Measurements from ENCODE around the gene ZNF547.

Gene ZNF547

GRCh38 chr19:57376151-57376550, 12.8 kb downstream of the ZNF547 start:
- no peak for DNase-seq

GRCh38 chr19:57377498-57378146, 14.3 kb downstream of the ZNF547 start:
- DNase-seq = no peak

GRCh38 chr19:57380923-57381322, 17.6 kb downstream of the ZNF547 start:
- DNase-seq = no peak

- no peak for DNase-seq
These were observed 19.6 kb downstream of the ZNF547 start for GRCh38 chr19:57382806-57383488.

GRCh38 chr19:57389194-57389729, 25.9 kb downstream of the ZNF547 start:
- no peak for DNase-seq

GRCh38 chr19:57389730-57390598, 26.6 kb downstream of the ZNF547 start, which contains the start of gene ZNF548:
TSS of gene ZNF548 (plus strand) at chr19:57389854. CDS start at chr19:57390100, 246 bp downstream.
- peak; percentile 98 for DNase-seq

- no peak for DNase-seq
These were observed 32.4 kb downstream of the ZNF547 start for GRCh38 chr19:57395710-57396109.

- no peak for DNase-seq
These were observed 35.5 kb downstream of the ZNF547 start for GRCh38 chr19:57398868-57399267.

GRCh38 chr19:57403737-57404563, 40.6 kb downstream of the ZNF547 start:
- DNase-seq = no peak

GRCh38 chr19:57406516-57407123, 43.3 kb downstream of the ZNF547 start:
- peak; percentile 74 for DNase-seq

- peak; percentile 86 for DNase-seq
These were observed 47.7 kb downstream of the ZNF547 start, which contains the start of gene ZNF17 for GRCh38 chr19:57410877-57411671. TSS of gene ZNF17 (plus strand) at chr19:57411161. CDS start at chr19:57413616, 2,455 bp downstream.

- DNase-seq = no peak
These were observed 56.1 kb downstream of the ZNF547 start for GRCh38 chr19:57419439-57419838.

- no peak for DNase-seq
These were observed 57.7 kb downstream of the ZNF547 start for GRCh38 chr19:57421037-57421436.
